PC-3 (cell line): Measurements from ENCODE around the gene RING1.

ENCODE experiments used
- CTCF ChIP-seq: fragments of 300-600 bp; sonication (generic); conservative IDR thresholded peaks from 2 replicates; pipeline ENCODE4 v1.5.1; 2017; ENCODE audit warnings: antibody characterized with exemption, low read depth, mild to moderate bottlenecking, low read length
- EZH2 ChIP-seq: fragments of 300-600 bp; sonication (generic); IDR thresholded peaks from one replicate; pipeline ENCODE4 v1.6.1; 2017; ENCODE audit warnings: antibody characterized with exemption, mild to moderate bottlenecking, low read length; ENCODE audit not compliant: unreplicated experiment

GRCh38 chr6:33171016-33171879, 37.1 kb upstream of the RING1 start:
- TF ChIP-seq CTCF (no peak), EZH2 (no peak)
